Natural killer cell (primary cell): ENCODE results near the gene PHC1. TPM values are rescaled to one million over a fixed set of nuclear protein-coding genes. Genes with fewer than 3 reads are reported as not detected.

Source experiments
- ATAC-seq, 3 donors: fragments of 150-1000 bp in 2 of 3; fragments of 200-7000 bp in 1 of 3; cut with Tn5 transposase; 1 replicate in 1 of 3; 2 replicates in 2 of 3; pipeline ENCODE4 v1.10.0; 2021; ENCODE audit warnings: mild to moderate bottlenecking in 2 of 3, moderate library complexity in 2 of 3
- DNase-seq, 2 donors: peaks; one replicate each; pipeline versions ENCODE4 v3.0.0 to v3.0.0-alpha.2; 2013 to 2021; ENCODE audit warnings: mixed read lengths in 1 of 2
- H3K27ac ChIP-seq: one replicate; pipeline ENCODE4 v1.5.1; 2013; ENCODE audit warnings: mild to moderate bottlenecking, low read length
- H3K27me3 ChIP-seq: one replicate; pipeline ENCODE4 v1.6.1; 2013; ENCODE audit warnings: low read length; ENCODE audit not compliant: control insufficient read depth, insufficient read depth
- H3K36me3 ChIP-seq: one replicate; pipeline ENCODE4 v1.6.1; 2013; ENCODE audit warnings: low read length; ENCODE audit not compliant: control insufficient read depth, insufficient read depth
- H3K4me1 ChIP-seq: one replicate; pipeline ENCODE4 v1.6.1; 2013; ENCODE audit warnings: low read length; ENCODE audit not compliant: control insufficient read depth, insufficient read depth
- H3K4me3 ChIP-seq: one replicate; pipeline ENCODE4 v1.5.1; 2013; ENCODE audit warnings: low read length
- H3K9me3 ChIP-seq: one replicate; pipeline ENCODE4 v1.6.1; 2013; ENCODE audit warnings: low read length; ENCODE audit not compliant: control insufficient read depth, insufficient read depth
- H3K27ac Mint-ChIP-seq, 2 donors: one replicate each; pipeline ENCODE4 v1.8.0; 2022; ENCODE audit warnings: mild to moderate bottlenecking in 2 of 2, mixed read lengths in 2 of 2, moderate library complexity in 1 of 2
- H3K27me3 Mint-ChIP-seq, 2 donors: one replicate each; pipeline ENCODE4 v1.8.0; 2022; ENCODE audit warnings: low read depth in 2 of 2, mixed read lengths in 2 of 2
- H3K36me3 Mint-ChIP-seq: one replicate; pipeline ENCODE4 v1.8.0; 2022; ENCODE audit warnings: mixed read lengths
- H3K4me1 Mint-ChIP-seq, 2 donors: one replicate each; pipeline ENCODE4 v1.8.0; 2022; ENCODE audit warnings: mixed read lengths in 2 of 2
- H3K4me3 Mint-ChIP-seq: one replicate; pipeline ENCODE4 v1.8.0; 2022; ENCODE audit warnings: mild to moderate bottlenecking, moderate library complexity, mixed read lengths
- H3K9me3 Mint-ChIP-seq, 2 donors: one replicate each; pipeline ENCODE4 v1.8.0; 2022; ENCODE audit warnings: mixed read lengths in 2 of 2
- WGBS: methylation state at CpG from one replicate; pipeline ENCODE4 v1.1.7; 2013; ENCODE audit warnings: missing lambda C conversion rate; ENCODE audit not compliant: insufficient coverage; 5-methylcytosine and 5-hydroxymethylcytosine counted together
- intact Hi-C: fragments of 100-400 bp; cut with micrococcal nuclease; formaldehyde crosslinking; loops from one replicate; pipeline ENCODE4 v1.14.2; 2022
- total RNA-seq, 4 donors: library from RNA; stranded (reverse); fragments of 120-200 nt in 1 of 4; gene quantifications; one replicate each; pipeline versions ENCODE4 v1.2.3 to v1.2.4, GENCODE V29; 2013 to 2022
- TF ChIP-seq, protein P1 (sequence below): fragments of 200-600 bp; IDR thresholded peaks from one replicate; pipeline ENCODE4 v1.8.0; 2022; ENCODE audit warnings: antibody characterized with exemption

Gene PHC1
- total RNA-seq, 3 donors from 2014 or later (not counting 1 experiment from before 2014, with no cell fraction given) = 37.8 to 39.6 (median 38.6) TPM

DNA sequence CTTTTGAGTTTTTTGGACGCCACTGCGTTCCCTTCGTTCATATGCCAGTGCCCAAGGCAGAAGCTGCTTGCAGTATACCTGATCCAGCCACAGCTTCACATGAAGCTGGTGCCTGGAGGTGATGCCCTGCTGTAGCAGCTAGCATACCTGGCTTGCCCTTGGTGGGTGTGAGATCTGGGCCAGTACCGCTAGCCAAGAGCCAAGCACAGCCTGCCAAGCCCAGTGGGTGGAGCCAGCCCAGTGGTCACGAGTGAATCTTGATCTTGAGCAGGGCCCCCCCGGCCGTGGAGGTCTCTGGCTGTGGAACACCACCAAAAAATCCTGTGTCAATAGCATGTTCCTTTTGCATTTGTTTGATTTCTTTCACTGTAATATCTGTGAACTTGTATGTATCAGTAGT is 42.5 kb downstream of the PHC1 start:
- H3K27ac Mint-ChIP-seq = peak overlapping the region; percentile 95 to 98
- H3K27ac ChIP-seq = peak overlapping the region; percentile 34
- H3K4me3 Mint-ChIP-seq = peak overlapping the region; percentile 42

DNA sequence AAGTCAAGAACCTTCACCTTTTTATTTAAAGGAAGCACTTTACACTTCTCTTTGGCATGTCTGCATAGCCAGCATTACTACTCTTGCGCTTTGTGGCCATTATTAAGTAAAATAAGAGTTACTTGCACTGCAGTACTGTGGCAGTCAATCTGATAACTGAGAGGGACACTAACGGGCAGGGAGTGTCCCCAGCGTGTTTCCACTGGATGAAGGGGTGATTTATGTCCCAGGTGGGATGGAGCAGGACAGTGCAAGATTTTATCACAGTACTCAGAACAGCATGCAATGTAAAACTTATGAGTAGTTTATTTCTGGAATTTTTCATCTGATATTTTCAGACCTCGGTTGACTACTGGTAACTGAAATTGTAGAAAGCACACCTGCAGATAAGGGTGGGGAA is 43.3 kb downstream of the PHC1 start:
- no peaks in the 10 kb centered on the region for H3K27me3 Mint-ChIP-seq
- Histone ChIP-seq H3K4me3 (no peak overlapping the region), H3K4me1 (peaks cover 44% of the 10 kb centered on the region), H3K27me3 (no peaks in the 10 kb centered on the region), H3K27ac (no peak overlapping the region), H3K36me3 (no peaks in the 10 kb centered on the region), H3K9me3 (no peaks in the 10 kb centered on the region)
- H3K36me3 Mint-ChIP-seq = peaks cover 12% of the 10 kb centered on the region
- H3K4me3 Mint-ChIP-seq = peak overlapping the region; percentile 26
- peaks cover 0 to 3% of the 10 kb centered on the region in 2 donors for H3K9me3 Mint-ChIP-seq
- no peak for ATAC-seq
- intact Hi-C loops = no loop called here
- peak overlapping the region; percentile 95 to 98 for H3K27ac Mint-ChIP-seq
- 91% methylated on average over 3 of the region's 4 CpGs for WGBS
- no peak for DNase-seq
- TF ChIP-seq, protein P1, sequence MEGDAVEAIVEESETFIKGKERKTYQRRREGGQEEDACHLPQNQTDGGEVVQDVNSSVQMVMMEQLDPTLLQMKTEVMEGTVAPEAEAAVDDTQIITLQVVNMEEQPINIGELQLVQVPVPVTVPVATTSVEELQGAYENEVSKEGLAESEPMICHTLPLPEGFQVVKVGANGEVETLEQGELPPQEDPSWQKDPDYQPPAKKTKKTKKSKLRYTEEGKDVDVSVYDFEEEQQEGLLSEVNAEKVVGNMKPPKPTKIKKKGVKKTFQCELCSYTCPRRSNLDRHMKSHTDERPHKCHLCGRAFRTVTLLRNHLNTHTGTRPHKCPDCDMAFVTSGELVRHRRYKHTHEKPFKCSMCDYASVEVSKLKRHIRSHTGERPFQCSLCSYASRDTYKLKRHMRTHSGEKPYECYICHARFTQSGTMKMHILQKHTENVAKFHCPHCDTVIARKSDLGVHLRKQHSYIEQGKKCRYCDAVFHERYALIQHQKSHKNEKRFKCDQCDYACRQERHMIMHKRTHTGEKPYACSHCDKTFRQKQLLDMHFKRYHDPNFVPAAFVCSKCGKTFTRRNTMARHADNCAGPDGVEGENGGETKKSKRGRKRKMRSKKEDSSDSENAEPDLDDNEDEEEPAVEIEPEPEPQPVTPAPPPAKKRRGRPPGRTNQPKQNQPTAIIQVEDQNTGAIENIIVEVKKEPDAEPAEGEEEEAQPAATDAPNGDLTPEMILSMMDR = no peak
- H3K4me1 Mint-ChIP-seq = peaks cover 52% of the 10 kb centered on the region in 2 donors

More for the DNA sequence above, 42.5 kb downstream of the PHC1 start:
- TF ChIP-seq, protein P1 = no peak
- intact Hi-C loops = no loop called here
- Histone ChIP-seq H3K9me3 (no peaks in the 10 kb centered on the region), H3K4me3 (no peak overlapping the region), H3K4me1 (peaks cover 52% of the 10 kb centered on the region), H3K36me3 (no peaks in the 10 kb centered on the region), H3K27me3 (no peaks in the 10 kb centered on the region)
- H3K36me3 Mint-ChIP-seq = peaks cover 12% of the 10 kb centered on the region
- DNase-seq = no peak
- no peaks in the 10 kb centered on the region for H3K27me3 Mint-ChIP-seq
- ATAC-seq = no peak
- peaks cover 0 to 3% of the 10 kb centered on the region in 2 donors for H3K9me3 Mint-ChIP-seq
- WGBS = 86% methylated on average over 7 of the region's 7 CpGs
- H3K4me1 Mint-ChIP-seq = peaks cover 55 to 60% of the 10 kb centered on the region in 2 donors

DNA sequence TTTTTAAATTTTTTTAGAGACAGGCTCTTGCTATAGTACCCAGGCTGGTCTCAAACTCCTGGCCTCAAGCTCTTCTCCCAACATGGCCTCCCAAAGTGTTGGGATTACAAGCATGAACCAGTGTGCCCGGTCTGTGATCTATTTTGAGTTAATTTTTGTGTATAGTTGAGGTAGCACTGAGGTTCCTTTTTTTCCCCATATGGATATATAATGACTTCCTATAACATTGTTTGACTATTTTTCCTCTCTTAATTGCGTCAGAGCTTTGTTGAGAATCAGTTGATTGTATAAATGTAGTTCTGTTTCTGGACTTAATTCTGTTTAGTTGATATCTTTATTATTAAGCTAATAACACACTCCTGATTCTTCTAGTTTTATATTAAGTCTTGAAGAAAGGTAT is 43.8 kb downstream of the PHC1 start:
- H3K4me1 ChIP-seq = peaks cover 39% of the 10 kb centered on the region
- no peak for DNase-seq
- Mint-ChIP-seq H3K27ac (peak overlapping the region in 1 of 2 donors; percentile 98), H3K36me3 (peaks cover 12% of the 10 kb centered on the region), H3K4me3 (no peak overlapping the region), H3K4me1 (peaks cover 47% of the 10 kb centered on the region in 2 donors), H3K9me3 (peaks cover 0 to 2% of the 10 kb centered on the region in 2 donors), H3K27me3 (no peaks in the 10 kb centered on the region)
- TF ChIP-seq, protein P1 = no peak
- no peaks in the 10 kb centered on the region for H3K27me3 ChIP-seq
- no CpG with 5 or more reads among the region's 2 CpGs for WGBS
- H3K9me3 ChIP-seq = no peaks in the 10 kb centered on the region
- H3K4me3 ChIP-seq = no peak overlapping the region
- intact Hi-C loops = no loop called here
- no peak overlapping the region for H3K27ac ChIP-seq
- no peaks in the 10 kb centered on the region for H3K36me3 ChIP-seq
- ATAC-seq = no peak

DNA sequence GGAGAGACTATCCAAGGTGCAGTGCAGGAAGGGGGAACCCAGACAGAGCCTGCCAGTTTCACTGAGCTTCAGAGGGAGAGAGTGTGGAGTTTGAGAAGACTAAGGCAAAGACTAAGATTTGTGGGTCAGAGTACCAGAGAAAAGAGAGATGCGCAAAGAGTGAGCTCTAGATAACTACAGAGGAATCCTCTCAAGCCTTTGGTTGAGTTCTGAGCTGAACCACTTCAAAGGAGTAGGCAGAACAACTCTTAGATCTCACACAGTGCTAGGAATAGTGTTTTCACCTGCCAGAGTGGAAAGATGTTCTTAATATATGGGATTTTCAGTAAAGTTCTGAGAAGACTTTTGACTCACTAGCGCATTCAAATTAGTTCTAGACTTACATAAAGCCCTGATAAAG is 45.9 kb downstream of the PHC1 start:
- intact Hi-C loops = no loop called here
- peaks cover 24% of the 10 kb centered on the region for H3K4me1 ChIP-seq

More for the DNA sequence above, 45.9 kb downstream of the PHC1 start:
- H3K27me3 ChIP-seq = no peaks in the 10 kb centered on the region
- Mint-ChIP-seq H3K4me3 (no peak overlapping the region), H3K9me3 (peaks cover 4 to 5% of the 10 kb centered on the region in 2 donors), H3K36me3 (peaks cover 19% of the 10 kb centered on the region), H3K4me1 (peaks cover 40 to 42% of the 10 kb centered on the region in 2 donors), H3K27ac (peak overlapping the region in 1 of 2 donors; percentile 39), H3K27me3 (no peaks in the 10 kb centered on the region)
- no peaks in the 10 kb centered on the region for H3K36me3 ChIP-seq
- H3K9me3 ChIP-seq = no peaks in the 10 kb centered on the region
- 85% methylated on average over 1 of the region's 2 CpGs for WGBS
- ATAC-seq = no peak
- no peak overlapping the region for H3K27ac ChIP-seq
- peak in 1 of 2 donors; percentile 66 for DNase-seq
- TF ChIP-seq, protein P1 = no peak
- H3K4me3 ChIP-seq = no peak overlapping the region
